HG03378 (cell line): ENCODE measurements around the gene RTN3.
"Not testable (repeated sequence)": the region's sequence is repeated elsewhere in the genome, so short reads cannot be mapped to it uniquely, and the experiment has no call there.

Source experiments
- ATAC-seq: cut with Tn5 transposase; IDR thresholded peaks from one replicate; pipeline ENCODE4 v1.9.1; 2021; ENCODE audit warnings: mild to moderate bottlenecking, moderate library complexity; ENCODE audit not compliant: unreplicated experiment

Gene RTN3, protein sequence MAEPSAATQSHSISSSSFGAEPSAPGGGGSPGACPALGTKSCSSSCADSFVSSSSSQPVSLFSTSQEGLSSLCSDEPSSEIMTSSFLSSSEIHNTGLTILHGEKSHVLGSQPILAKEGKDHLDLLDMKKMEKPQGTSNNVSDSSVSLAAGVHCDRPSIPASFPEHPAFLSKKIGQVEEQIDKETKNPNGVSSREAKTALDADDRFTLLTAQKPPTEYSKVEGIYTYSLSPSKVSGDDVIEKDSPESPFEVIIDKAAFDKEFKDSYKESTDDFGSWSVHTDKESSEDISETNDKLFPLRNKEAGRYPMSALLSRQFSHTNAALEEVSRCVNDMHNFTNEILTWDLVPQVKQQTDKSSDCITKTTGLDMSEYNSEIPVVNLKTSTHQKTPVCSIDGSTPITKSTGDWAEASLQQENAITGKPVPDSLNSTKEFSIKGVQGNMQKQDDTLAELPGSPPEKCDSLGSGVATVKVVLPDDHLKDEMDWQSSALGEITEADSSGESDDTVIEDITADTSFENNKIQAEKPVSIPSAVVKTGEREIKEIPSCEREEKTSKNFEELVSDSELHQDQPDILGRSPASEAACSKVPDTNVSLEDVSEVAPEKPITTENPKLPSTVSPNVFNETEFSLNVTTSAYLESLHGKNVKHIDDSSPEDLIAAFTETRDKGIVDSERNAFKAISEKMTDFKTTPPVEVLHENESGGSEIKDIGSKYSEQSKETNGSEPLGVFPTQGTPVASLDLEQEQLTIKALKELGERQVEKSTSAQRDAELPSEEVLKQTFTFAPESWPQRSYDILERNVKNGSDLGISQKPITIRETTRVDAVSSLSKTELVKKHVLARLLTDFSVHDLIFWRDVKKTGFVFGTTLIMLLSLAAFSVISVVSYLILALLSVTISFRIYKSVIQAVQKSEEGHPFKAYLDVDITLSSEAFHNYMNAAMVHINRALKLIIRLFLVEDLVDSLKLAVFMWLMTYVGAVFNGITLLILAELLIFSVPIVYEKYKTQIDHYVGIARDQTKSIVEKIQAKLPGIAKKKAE

GRCh38 chr11:63681321-63682065 is at the start of gene RTN3:
Gene RTN3 (plus strand): TSS chr11:63681500. CDS start chr11:63681637, 137 bp downstream.
- ATAC-seq = peak; percentile 82

- no peak for ATAC-seq
Observed at GRCh38 chr11:63635762-63636465, 45.4 kb upstream of the RTN3 start.

DNA sequence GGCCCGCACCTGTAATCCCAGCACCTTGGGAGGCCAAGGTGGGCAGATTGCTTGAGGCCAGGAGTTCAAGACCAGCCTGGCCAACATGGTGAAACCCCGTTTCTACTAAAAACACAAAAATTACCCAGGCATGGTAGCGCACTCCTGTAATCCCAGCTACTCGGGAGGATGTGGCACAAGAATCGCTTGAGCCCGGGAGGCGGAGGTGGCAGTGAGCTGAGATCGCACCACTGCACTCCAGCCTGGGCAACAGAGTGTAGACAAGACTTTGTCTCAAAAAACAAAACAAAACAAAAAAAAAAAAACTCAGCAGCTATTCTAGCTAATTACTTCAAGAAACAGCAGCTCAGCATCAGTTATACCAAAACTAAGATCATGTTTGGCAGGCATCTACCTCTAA is 42.9 kb upstream of the RTN3 start:
- not testable (repeated sequence) for ATAC-seq

- no peak for ATAC-seq
Observed at GRCh38 chr11:63639199-63639832, 42.0 kb upstream of the RTN3 start.

- ATAC-seq = no peak
Observed at GRCh38 chr11:63641727-63642126, 39.6 kb upstream of the RTN3 start.

DNA sequence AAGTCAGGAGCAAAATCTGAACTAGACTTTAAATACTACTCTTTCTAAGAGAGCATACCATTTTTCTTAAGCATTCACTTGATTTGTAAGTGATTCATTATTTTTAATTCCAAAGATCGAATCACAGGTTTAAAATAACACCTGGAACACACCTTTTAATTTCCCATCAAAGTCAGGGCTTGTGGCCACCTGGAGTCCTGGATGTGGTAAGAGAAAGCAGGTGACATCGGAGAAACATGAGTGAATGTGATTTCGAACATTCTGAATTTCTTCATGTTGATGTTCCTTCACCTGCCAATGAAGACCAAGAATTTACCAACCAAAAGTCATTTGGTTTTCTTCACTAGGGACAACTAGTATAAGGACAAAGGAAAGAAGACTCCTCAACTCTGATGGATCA is 38.1 kb upstream of the RTN3 start:
- no peak for ATAC-seq

DNA sequence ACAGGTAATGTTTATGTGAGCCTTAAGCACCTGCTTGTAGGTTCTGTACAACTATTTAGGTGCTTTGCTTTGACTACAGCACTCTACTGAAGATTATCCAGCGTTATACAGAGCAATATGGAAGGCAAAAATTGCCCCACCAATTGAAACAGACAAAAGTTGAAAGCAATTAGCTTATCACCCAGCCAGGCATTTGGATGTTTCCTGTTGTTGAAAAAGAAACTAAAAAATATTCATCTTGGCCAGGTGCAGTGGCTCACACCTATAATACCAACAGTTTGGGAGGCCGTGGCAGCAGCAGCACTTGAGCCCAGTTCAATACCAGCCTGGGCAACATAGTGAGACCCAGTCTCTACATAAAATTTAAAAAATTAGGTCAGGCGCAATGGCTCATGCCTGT is 28.6 kb upstream of the RTN3 start:
- no peak for ATAC-seq

DNA sequence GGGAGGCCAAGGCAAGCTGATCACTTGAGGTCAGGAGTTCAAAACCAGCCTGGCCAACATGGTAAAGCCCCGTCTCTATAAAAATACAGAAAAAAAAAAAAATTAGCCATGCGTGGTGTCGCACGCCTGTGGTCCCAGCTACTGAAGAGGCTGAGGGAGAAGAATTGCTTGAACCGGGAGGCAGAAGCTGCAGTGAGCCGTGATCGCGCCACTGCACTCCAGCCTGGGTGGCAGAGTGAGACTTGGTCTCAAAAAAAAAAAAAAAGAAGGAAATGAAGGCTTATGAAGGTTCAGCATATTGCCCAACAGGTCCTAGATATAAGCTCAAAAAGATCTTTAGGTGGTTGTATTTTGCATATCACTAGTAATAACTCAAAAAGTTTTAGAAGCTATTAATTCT is 20.3 kb upstream of the RTN3 start:
- ATAC-seq = no peak

- ATAC-seq = no peak
Observed at GRCh38 chr11:63663809-63664208, 17.5 kb upstream of the RTN3 start.

DNA sequence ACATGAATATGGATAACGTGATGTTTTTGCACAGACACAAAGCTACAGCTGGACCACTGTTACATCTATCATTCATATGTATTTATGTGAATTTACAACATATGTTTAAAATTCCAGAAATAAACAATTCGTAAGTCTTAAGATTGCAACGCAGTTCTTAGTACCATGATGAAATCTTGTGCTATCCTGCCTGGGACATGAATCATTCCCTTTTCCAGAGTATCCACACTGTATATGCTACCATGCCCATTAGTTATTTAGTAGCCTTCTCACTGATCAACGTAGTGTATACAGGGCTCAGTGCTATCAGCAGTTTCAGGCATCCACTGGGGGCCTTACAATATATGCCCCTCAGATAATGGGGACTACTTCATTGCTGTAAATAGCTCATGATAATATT is 14.4 kb upstream of the RTN3 start:
- ATAC-seq = no peak

GRCh38 chr11:63667995-63668795 is 13.1 kb upstream of the RTN3 start:
- no peak for ATAC-seq

- no peak for ATAC-seq
Observed at GRCh38 chr11:63670096-63670432, 11.2 kb upstream of the RTN3 start.

DNA sequence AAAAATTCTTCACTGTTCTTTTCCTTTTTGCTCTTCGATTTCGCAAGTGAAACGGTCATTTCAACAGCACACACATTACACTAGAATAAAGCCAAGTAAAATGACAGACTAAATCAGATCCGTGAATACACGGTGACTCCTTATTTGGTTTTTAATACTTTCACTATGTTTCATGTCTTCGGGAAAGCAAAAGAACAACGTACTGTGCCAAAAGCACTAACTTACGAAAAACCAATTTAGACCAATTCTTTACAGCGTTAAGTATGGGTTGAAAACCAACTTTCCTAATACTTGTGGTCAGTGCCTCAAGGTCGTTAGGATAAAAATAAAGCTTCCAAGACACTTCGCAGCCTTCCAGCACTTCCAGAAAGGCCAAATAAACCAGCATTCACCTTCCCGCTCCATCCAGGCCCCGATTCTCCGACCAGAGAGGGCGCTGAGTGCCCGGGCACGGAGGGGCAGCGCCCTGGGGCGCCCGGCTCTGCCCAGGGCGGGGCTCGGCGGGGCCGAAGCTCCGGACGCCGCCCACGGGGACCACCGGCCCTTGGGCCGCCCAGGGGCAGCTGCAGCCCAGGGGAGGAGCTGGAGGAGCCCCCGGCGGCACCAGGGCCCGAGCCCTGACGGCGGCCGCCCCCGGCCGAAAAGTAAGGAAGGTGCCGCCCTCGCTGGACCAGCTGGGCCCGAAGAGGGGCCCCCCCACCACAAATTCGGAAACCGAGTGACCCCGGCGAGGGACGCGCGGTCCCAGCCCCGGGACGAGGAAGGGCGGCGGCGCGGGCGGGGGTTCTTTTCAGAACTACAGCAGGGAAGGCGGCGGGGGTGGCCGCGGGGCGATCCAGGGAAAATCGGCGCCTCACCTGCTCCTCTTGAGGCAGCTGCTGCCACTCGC is 10.6 kb upstream of the RTN3 start:
- ATAC-seq = peak; percentile 10

DNA sequence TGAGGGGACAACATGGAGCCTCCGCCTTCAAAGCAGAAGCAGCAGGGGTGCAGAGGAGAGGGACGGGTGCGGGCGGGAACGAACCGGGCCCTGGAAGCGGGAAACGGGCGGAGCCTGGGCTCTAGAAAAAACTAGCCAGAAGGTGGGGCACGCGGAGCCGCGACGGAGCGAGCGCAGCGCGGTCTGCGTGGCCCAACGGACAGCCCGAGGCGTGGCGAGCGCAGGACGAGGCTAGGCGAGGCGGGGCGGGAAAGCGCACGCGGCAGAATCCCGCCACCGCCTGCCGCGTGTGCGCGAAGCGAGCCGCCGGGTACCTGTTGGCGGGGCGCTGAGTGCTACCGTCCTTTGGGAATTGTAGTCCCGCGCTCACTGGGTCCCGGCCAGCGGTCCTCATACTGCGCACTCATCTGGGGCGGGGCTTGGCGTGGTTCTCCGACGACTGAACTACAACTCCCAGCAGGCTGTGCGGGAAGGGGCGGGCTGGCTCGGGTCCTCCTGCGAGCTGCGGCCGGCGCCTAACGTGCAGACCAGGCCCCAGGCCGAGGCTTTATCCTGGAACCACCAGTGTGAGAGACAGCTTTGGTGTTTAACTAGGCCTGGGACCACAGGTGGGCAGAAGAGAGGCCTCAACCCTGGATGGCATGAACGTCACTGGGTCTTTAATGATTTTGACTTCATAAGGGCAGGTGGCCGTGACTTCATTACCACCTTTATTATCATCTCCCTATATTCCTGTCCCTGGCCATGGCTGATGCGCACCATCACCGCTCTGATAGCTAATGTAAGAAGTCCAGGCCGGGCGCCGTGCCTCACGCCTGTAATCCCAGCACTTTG is 9.8 kb upstream of the RTN3 start, which contains the start of gene ATL3:
Gene ATL3 (minus strand): TSS at position 55 of the 834 bp plus-strand sequence. CDS start 41 bp downstream, at position 14.
- peak; percentile 88 for ATAC-seq

DNA sequence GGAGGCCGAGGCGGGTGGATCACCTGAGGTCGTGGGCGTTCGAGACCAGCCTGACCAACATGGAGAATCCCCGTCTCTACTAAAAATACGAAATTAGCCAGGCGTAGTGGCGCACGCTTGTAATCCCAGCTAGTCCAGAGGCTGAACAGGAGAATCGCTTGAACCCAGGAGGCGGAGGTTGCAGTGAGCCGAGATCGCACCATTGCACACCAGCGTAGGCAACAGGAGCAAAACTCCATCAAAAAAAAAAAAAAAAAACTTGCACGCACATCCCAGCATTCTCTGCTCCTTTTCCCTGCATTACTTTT is 9.2 kb upstream of the RTN3 start:
- ATAC-seq = no peak

- no peak for ATAC-seq
Observed at GRCh38 chr11:63672936-63673539, 8.3 kb upstream of the RTN3 start.

DNA sequence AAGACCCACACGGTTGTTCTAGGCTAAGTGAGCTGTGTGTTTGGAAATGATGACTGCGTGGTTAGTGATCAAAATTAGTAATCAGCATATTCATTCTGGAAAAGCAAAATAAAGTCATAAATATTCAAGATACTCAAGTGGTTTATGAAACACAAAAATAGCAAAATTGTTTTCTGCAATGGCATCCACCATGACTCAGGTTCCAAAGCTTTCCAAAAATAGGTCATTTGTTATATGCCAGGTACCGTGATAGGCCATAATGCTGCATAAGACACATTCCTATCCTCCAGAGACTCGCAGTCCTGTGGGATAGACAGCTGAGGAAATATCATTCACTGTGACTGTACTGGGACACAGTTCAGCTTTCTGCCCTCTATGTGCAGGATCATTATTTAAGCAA is 7.7 kb upstream of the RTN3 start:
- no peak for ATAC-seq
